GM04504 (cell line): Measurements from ENCODE around the gene LAT.

Experiments used
- DNase-seq: peaks from one replicate; pipeline ENCODE4 v3.0.0-alpha.2; 2012; ENCODE audit warnings: low read depth

The LAT gene

GRCh38 chr16:29007730-29008593 lies 23.1 kb downstream of the LAT start:
- peak; percentile 73 for DNase-seq

- no peak for DNase-seq
Observed at GRCh38 chr16:29009050-29009837, 24.4 kb downstream of the LAT start.

- no peak for DNase-seq
Observed at GRCh38 chr16:29009838-29010166, 24.9 kb downstream of the LAT start.

- no peak for DNase-seq
Observed at GRCh38 chr16:29011112-29011511, 26.3 kb downstream of the LAT start.

GRCh38 chr16:29011851-29012250 lies 27.0 kb downstream of the LAT start:
- DNase-seq: no peak

GRCh38 chr16:29012913-29013553 lies 28.2 kb downstream of the LAT start:
- DNase-seq: no peak

- no peak for DNase-seq
Observed at GRCh38 chr16:29014561-29015069, 29.8 kb downstream of the LAT start.

- no peak for DNase-seq
Observed at GRCh38 chr16:29022196-29022595, 37.3 kb downstream of the LAT start.

GRCh38 chr16:29023279-29024277 lies 38.7 kb downstream of the LAT start:
- no peak for DNase-seq

GRCh38 chr16:29024278-29024677 lies 39.4 kb downstream of the LAT start:
- DNase-seq: no peak

- DNase-seq: no peak
Observed at GRCh38 chr16:29025218-29025617, 40.4 kb downstream of the LAT start.

- no peak for DNase-seq
Observed at GRCh38 chr16:29025735-29026134, 40.9 kb downstream of the LAT start.

- no peak for DNase-seq
Observed at GRCh38 chr16:29028457-29029167, 43.8 kb downstream of the LAT start.

- peak; percentile 73 for DNase-seq
Observed at GRCh38 chr16:29029168-29029994, 44.5 kb downstream of the LAT start.

- no peak for DNase-seq
Observed at GRCh38 chr16:29030086-29030840, 45.4 kb downstream of the LAT start.
